ENCODE data around the gene PHKA2.

The PHKA2 gene, protein sequence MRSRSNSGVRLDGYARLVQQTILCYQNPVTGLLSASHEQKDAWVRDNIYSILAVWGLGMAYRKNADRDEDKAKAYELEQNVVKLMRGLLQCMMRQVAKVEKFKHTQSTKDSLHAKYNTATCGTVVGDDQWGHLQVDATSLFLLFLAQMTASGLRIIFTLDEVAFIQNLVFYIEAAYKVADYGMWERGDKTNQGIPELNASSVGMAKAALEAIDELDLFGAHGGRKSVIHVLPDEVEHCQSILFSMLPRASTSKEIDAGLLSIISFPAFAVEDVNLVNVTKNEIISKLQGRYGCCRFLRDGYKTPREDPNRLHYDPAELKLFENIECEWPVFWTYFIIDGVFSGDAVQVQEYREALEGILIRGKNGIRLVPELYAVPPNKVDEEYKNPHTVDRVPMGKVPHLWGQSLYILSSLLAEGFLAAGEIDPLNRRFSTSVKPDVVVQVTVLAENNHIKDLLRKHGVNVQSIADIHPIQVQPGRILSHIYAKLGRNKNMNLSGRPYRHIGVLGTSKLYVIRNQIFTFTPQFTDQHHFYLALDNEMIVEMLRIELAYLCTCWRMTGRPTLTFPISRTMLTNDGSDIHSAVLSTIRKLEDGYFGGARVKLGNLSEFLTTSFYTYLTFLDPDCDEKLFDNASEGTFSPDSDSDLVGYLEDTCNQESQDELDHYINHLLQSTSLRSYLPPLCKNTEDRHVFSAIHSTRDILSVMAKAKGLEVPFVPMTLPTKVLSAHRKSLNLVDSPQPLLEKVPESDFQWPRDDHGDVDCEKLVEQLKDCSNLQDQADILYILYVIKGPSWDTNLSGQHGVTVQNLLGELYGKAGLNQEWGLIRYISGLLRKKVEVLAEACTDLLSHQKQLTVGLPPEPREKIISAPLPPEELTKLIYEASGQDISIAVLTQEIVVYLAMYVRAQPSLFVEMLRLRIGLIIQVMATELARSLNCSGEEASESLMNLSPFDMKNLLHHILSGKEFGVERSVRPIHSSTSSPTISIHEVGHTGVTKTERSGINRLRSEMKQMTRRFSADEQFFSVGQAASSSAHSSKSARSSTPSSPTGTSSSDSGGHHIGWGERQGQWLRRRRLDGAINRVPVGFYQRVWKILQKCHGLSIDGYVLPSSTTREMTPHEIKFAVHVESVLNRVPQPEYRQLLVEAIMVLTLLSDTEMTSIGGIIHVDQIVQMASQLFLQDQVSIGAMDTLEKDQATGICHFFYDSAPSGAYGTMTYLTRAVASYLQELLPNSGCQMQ

DNA sequence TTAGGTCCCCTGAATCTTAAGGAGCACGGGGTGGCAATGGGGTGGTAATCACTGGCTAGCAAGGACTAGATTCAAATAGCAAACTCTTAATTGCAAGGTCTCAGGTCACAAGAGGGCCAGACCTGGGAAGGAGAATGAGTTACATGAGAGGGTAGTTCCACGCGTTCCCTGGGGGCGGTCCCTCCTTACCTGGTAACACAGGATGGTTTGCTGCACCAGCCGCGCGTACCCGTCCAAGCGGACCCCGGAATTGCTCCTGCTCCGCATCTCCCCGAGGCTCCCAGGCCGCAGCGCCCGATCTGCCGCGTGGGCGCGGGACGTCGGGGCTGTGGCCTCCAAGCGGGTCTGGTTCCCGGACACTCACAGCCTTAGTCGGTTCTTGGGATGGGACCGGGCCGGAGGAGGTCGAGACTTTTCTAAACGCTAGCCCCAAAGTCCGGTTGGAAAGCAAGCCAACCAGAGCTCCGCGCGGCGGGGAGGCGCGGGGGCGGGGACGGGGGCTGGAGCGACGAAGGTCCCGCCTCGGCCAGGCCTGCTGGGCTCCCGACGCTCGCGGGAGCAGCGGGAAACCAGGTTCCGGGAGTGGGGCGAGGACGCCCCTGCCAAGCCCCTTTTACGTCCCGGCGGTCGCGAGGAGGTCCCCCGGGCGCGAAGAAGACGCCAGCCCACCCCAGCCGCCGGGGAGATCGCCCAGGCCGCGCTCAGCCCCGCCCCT is at the start of gene PHKA2:
Gene PHKA2 (minus strand): TSS at position 449 of the 715 bp plus-strand sequence. CDS start 182 bp downstream, at position 267.
- TF ChIP-seq, protein P1, sequence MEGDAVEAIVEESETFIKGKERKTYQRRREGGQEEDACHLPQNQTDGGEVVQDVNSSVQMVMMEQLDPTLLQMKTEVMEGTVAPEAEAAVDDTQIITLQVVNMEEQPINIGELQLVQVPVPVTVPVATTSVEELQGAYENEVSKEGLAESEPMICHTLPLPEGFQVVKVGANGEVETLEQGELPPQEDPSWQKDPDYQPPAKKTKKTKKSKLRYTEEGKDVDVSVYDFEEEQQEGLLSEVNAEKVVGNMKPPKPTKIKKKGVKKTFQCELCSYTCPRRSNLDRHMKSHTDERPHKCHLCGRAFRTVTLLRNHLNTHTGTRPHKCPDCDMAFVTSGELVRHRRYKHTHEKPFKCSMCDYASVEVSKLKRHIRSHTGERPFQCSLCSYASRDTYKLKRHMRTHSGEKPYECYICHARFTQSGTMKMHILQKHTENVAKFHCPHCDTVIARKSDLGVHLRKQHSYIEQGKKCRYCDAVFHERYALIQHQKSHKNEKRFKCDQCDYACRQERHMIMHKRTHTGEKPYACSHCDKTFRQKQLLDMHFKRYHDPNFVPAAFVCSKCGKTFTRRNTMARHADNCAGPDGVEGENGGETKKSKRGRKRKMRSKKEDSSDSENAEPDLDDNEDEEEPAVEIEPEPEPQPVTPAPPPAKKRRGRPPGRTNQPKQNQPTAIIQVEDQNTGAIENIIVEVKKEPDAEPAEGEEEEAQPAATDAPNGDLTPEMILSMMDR (conservative IDR thresholded peaks at IDR 0.05; ENCODE audit: low read depth): no peak
- CTCF ChIA-PET: no interaction called here
- POLR2A ChIA-PET (ENCODE audit: low non-redundant PET): no interaction called here
- peak within 1 kb of the TSS; percentile 89 for H3K27ac ChIP-seq
- DNase-seq (ENCODE audit: low spot score): peak; percentile 30

DNA sequence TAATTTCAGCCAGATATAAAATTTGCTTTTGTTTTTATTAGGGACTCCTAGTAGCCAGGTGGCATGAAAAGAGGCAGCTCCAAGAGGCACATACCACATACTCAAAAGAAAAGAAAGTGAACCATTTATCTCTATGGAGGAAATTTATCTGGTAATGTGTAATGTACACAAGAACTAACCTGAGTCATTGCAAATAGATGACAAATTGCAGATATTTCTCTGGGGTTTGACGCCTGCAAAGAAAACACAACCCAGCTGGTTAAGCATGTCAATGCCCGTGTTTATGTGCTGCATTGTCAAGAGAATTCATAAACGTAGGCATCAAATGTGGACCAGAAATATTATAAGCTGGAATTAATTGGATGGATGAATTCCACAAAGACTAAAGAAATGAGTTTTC is 46.9 kb upstream of the PHKA2 start:
- POLR2A ChIA-PET (ENCODE audit: low non-redundant PET): no interaction called here
- DNase-seq (ENCODE audit: low spot score): peak; percentile 14
- CTCF ChIA-PET: no interaction called here
- TF ChIP-seq, protein P1 (conservative IDR thresholded peaks at IDR 0.05; ENCODE audit: low read depth): no peak
- no peak overlapping the region for H3K27ac ChIP-seq

DNA sequence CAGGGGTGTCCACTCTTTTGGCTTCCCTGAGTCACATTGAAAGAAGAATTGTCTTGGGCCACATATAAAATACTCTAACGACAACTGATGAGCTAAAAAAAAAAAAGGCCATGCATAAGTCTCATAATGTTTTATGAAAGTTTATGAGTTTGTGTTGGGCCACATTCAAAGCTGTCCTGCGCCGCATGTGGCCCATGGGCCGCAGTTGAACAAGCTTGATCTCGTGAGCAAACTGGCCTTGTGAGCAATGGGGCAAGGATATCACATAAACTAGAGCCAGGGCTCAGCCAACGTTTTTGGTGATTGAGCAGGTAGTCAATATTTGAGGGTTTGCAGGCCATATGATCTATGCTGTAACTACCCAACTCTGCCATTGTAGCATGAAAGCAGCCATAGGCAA is 44.6 kb upstream of the PHKA2 start:
- no peak overlapping the region for H3K27ac ChIP-seq
- TF ChIP-seq, protein P1 (conservative IDR thresholded peaks at IDR 0.05; ENCODE audit: low read depth): no peak
- POLR2A ChIA-PET (ENCODE audit: low non-redundant PET): no interaction called here
- no peak for DNase-seq (ENCODE audit: low spot score)
- CTCF ChIA-PET: interaction anchor here (0.6 kb wide), 1 partner anchor 18 kb away, joined by 3 read pairs; no protein-coding TSS in a partner anchor

DNA sequence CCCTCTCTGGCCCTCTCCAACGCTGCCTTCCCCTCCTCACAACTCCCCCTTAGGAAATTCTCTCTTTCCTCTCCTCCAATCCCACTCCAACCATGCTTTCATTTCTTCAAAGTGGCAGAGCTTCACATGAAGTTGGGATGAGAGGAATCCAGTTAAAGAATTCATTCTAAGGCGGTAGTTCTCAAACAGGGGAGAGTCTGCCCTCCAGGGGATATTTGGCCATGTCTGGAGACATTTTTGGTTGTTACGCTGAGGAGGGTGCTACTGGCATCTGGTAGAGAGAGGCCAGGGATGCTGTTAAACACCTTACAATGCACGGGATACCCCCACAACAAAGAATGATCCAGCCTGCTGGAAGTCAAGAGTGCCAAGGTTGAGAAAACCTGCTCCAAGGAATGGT is 40.5 kb upstream of the PHKA2 start:
- DNase-seq (ENCODE audit: low spot score): no peak
- POLR2A ChIA-PET (ENCODE audit: low non-redundant PET): no interaction called here
- TF ChIP-seq, protein P1 (conservative IDR thresholded peaks at IDR 0.05; ENCODE audit: low read depth): no peak
- no peak overlapping the region for H3K27ac ChIP-seq
- CTCF ChIA-PET: no interaction called here

DNA sequence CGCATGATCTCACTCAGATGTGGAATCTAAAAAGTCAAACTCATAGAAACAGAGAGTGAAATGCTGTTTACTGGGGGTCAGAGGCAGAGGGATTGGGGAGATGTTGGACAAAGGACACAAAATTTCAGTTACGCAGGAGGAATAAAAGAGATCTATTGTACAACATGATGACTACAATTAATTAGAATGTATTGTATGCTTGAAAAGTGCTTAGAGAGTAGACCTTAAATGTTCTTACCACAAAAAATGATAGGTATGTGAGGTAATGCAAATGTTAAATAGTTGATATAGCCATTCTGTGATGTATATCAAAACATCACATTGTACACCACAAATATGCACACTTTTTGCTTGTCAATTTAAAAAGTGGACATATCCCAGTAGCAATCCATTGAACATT is 36.1 kb upstream of the PHKA2 start:
- no peak overlapping the region for H3K27ac ChIP-seq
- TF ChIP-seq, protein P1 (conservative IDR thresholded peaks at IDR 0.05; ENCODE audit: low read depth): no peak
- CTCF ChIA-PET: no interaction called here
- POLR2A ChIA-PET (ENCODE audit: low non-redundant PET): no interaction called here
- DNase-seq (ENCODE audit: low spot score): no peak

Data from RWPE1 (cell line).